WTC11 (cell line): Measurements from ENCODE around the gene ITGB1BP2. TPM values are rescaled to one million over a fixed set of nuclear protein-coding genes. Genes with fewer than 3 reads are reported as not detected.
"Not testable (repeated sequence)": the region's sequence is repeated elsewhere in the genome, so short reads cannot be mapped to it uniquely, and the experiment has no call there.

ENCODE experiments used
- ATAC-seq: fragments of 200-7000 bp; cut with Tn5 transposase; 2 replicates; pipeline ENCODE4 v1.10.0; 2021; ENCODE audit warnings: mild to moderate bottlenecking, moderate library complexity
- CTCF ChIA-PET: fragments of 300-600 bp; sonication (Branson Sonifier 250); formaldehyde crosslinking; loops from one replicate; lab custom pipeline; 2021; ENCODE audit warnings: antibody characterized with exemption; lab: Charles Lee
- POLR2A ChIA-PET: fragments of 350-600 bp; sonication (Branson Sonifier 250); formaldehyde crosslinking; loops from one replicate; lab custom pipeline; 2021; ENCODE audit warnings: antibody characterized with exemption; lab: Charles Lee
- DNase-seq: peaks from one replicate; pipeline ENCODE4 v3.0.0; 2021; ENCODE audit warnings: low spot score
- H3K27ac Mint-ChIP-seq: 2 replicates; pipeline ENCODE4 v1.8.0; 2021; ENCODE audit warnings: mixed read lengths
- H3K27me3 Mint-ChIP-seq: 2 replicates; pipeline ENCODE4 v1.8.0; 2021; ENCODE audit warnings: low read depth, mild to moderate bottlenecking, moderate library complexity, mixed read lengths
- H3K36me3 Mint-ChIP-seq: 2 replicates; pipeline ENCODE4 v1.8.0; 2021; ENCODE audit warnings: mixed read lengths
- H3K4me1 Mint-ChIP-seq: 2 replicates; pipeline ENCODE4 v1.8.0; 2022; ENCODE audit warnings: mixed read lengths
- H3K4me3 Mint-ChIP-seq: 2 replicates; pipeline ENCODE4 v1.8.0; 2021; ENCODE audit warnings: mild to moderate bottlenecking, moderate library complexity, mixed read lengths
- H3K9me3 Mint-ChIP-seq: 2 replicates; pipeline ENCODE4 v1.8.0; 2021; ENCODE audit warnings: mixed read lengths
- ELF4 ChIP-seq: sonication (generic); formaldehyde crosslinking; IDR thresholded peaks from 2 replicates; pipeline ENCODE4 v1.8.1; 2022; ENCODE audit warnings: low read depth, mild to moderate bottlenecking, moderate library complexity, missing genetic modification reagents
- EMX1 ChIP-seq: fragments of 250-450 bp; sonication (Bioruptor Pico); IDR thresholded peaks from 2 replicates; pipeline ENCODE4 v1.8.0; 2021; ENCODE audit warnings: mild to moderate bottlenecking
- FOXP4 ChIP-seq: sonication (generic); formaldehyde crosslinking; IDR thresholded peaks from 2 replicates; pipeline ENCODE4 v1.8.0; 2022; ENCODE audit warnings: mild to moderate bottlenecking, missing genetic modification reagents
- GABPB1 ChIP-seq: sonication (generic); formaldehyde crosslinking; IDR thresholded peaks from 2 replicates; pipeline ENCODE4 v1.8.1; 2023; ENCODE audit warnings: mild to moderate bottlenecking, missing genetic modification reagents
- JAZF1 ChIP-seq: fragments of 250-450 bp; sonication (Bioruptor Pico); IDR thresholded peaks from 2 replicates; pipeline ENCODE4 v1.9.0; 2021; ENCODE audit warnings: moderate library complexity, mild to moderate bottlenecking, inconsistent platforms
- JUN ChIP-seq: sonication (generic); formaldehyde crosslinking; IDR thresholded peaks from 2 replicates; pipeline ENCODE4 v1.8.0; 2023; ENCODE audit warnings: mild to moderate bottlenecking, missing genetic modification reagents
- MLX ChIP-seq: sonication (generic); formaldehyde crosslinking; IDR thresholded peaks from 2 replicates; pipeline ENCODE4 v1.8.1; 2023; ENCODE audit warnings: mild to moderate bottlenecking, missing genetic modification reagents, moderate library complexity
- MYBL2 ChIP-seq: sonication (generic); formaldehyde crosslinking; IDR thresholded peaks from 2 replicates; pipeline ENCODE4 v1.8.1; 2023; ENCODE audit warnings: mild to moderate bottlenecking, moderate library complexity, missing genetic modification reagents
- NFE2L1 ChIP-seq: sonication (generic); formaldehyde crosslinking; IDR thresholded peaks from 2 replicates; pipeline ENCODE4 v1.8.1; 2023; ENCODE audit warnings: missing genetic modification reagents
- NFYB ChIP-seq: sonication (generic); formaldehyde crosslinking; conservative IDR thresholded peaks from 2 replicates; pipeline ENCODE4 v1.8.0; 2022; ENCODE audit warnings: low read depth, missing genetic modification reagents
- NR1H2 ChIP-seq: sonication (generic); formaldehyde crosslinking; IDR thresholded peaks from 2 replicates; pipeline ENCODE4 v1.9.0; 2021; ENCODE audit warnings: mild to moderate bottlenecking, moderate library complexity, missing genetic modification reagents
- NR3C1 ChIP-seq: sonication (generic); formaldehyde crosslinking; conservative IDR thresholded peaks from 2 replicates; pipeline ENCODE4 v1.8.1; 2023; ENCODE audit warnings: low read depth, mild to moderate bottlenecking, missing genetic modification reagents
- OVOL2 ChIP-seq: fragments of 250-450 bp; sonication (Bioruptor Pico); IDR thresholded peaks from 2 replicates; pipeline ENCODE4 v1.9.0; 2021; ENCODE audit warnings: mild to moderate bottlenecking, borderline replicate concordance
- PRRX2 ChIP-seq: fragments of 250-450 bp; sonication (Bioruptor Pico); IDR thresholded peaks from 2 replicates; pipeline ENCODE4 v1.8.0; 2021; ENCODE audit warnings: mild to moderate bottlenecking
- TEAD4 ChIP-seq: sonication (generic); formaldehyde crosslinking; IDR thresholded peaks from 2 replicates; pipeline ENCODE4 v1.8.0; 2022; ENCODE audit warnings: mild to moderate bottlenecking, missing genetic modification reagents
- ZBTB21 ChIP-seq: sonication (generic); formaldehyde crosslinking; IDR thresholded peaks from 2 replicates; pipeline ENCODE4 v1.8.1; 2023; ENCODE audit warnings: mild to moderate bottlenecking, missing genetic modification reagents, borderline replicate concordance
- ZMAT4 ChIP-seq: fragments of 250-450 bp; sonication (Bioruptor Pico); IDR thresholded peaks from 2 replicates; pipeline ENCODE4 v1.9.0; 2021; ENCODE audit warnings: mild to moderate bottlenecking
- ZNF219 ChIP-seq: sonication (generic); formaldehyde crosslinking; IDR thresholded peaks from 2 replicates; pipeline ENCODE4 v1.8.0; 2023; ENCODE audit warnings: missing genetic modification reagents, mild to moderate bottlenecking, borderline replicate concordance
- ZNF232 ChIP-seq: sonication (generic); formaldehyde crosslinking; IDR thresholded peaks from 2 replicates; pipeline ENCODE4 v1.8.0; 2022; ENCODE audit warnings: mild to moderate bottlenecking, missing genetic modification reagents
- ZNF263 ChIP-seq: sonication (generic); formaldehyde crosslinking; IDR thresholded peaks from 2 replicates; pipeline ENCODE4 v1.8.1; 2022; ENCODE audit warnings: low read depth, mild to moderate bottlenecking, moderate library complexity, missing genetic modification reagents
- ZNF396 ChIP-seq: fragments of 250-450 bp; sonication (Bioruptor Pico); IDR thresholded peaks from 2 replicates; pipeline ENCODE4 v1.8.0; 2021; ENCODE audit warnings: mild to moderate bottlenecking, moderate library complexity, borderline replicate concordance
- total RNA-seq: library from RNA; stranded (reverse); gene quantifications from 3 replicates; pipeline ENCODE4 v1.2.3, GENCODE V29; 2021
- TF ChIP-seq, protein P1 (sequence below): sonication (generic); formaldehyde crosslinking; IDR thresholded peaks from 2 replicates; pipeline ENCODE4 v1.8.1; 2023; ENCODE audit warnings: mild to moderate bottlenecking, missing genetic modification reagents, moderate library complexity

ITGB1BP2 gene
- total RNA-seq, 1 experiment from 2014 or later = 6.8 TPM

- no peak for DNase-seq
- CTCF ChIA-PET = interaction anchor here (0.6 kb wide), 1 partner anchor 257 kb away, joined by 4 read pairs; no protein-coding TSS in a partner anchor
- no peak for ATAC-seq
- peak overlapping the region; percentile 90 for H3K4me3 Mint-ChIP-seq
- no peaks in the 10 kb centered on the region for H3K9me3 Mint-ChIP-seq
- no peak for TF ChIP-seq TEAD4 (CRISPR knock-in tag)
- TF ChIP-seq ZNF396 = no peak
- no peak for TF ChIP-seq OVOL2 (CRISPR knock-in tag)
- no peak for TF ChIP-seq ZMAT4 (CRISPR knock-in tag)
- TF ChIP-seq, all 79 proteins: peak for 0
- Mint-ChIP-seq H3K27me3 (no peaks in the 10 kb centered on the region), H3K36me3 (peaks cover 4% of the 10 kb centered on the region), H3K4me1 (peaks cover 19% of the 10 kb centered on the region), H3K27ac (peak overlapping the region; percentile 74)
- POLR2A ChIA-PET = no interaction called here
Measured at GRCh38 chrX:71256051-71256450, 45.5 kb upstream of the ITGB1BP2 start.

DNA sequence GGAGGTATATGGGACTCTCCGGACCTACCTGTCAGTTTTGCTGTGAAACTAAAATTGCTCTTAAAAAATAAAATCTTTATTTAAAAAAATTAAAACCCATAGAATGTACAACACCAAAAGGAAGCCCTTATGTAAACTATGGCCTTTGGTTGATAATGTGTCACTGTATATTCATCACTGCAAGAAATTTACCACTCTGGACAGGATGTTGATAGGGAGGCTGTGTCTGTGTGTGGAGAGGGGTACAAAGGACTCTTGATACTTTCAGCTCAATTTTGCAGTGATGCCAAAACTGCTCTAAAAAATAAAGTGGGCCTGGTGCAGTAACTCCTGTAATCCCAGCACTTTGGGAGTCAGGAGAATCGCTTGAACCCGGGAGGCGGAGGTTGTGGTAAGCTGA lies 44.7 kb upstream of the ITGB1BP2 start:
- no peaks in the 10 kb centered on the region for H3K27me3 Mint-ChIP-seq
- TF ChIP-seq NFYB (CRISPR knock-in tag) = no peak
- no peak for TF ChIP-seq EMX1 (CRISPR knock-in tag)
- TF ChIP-seq ZBTB21 = no peak
- no peak for TF ChIP-seq ZMAT4 (CRISPR knock-in tag)
- TF ChIP-seq ZNF263 = no peak
- no peak for TF ChIP-seq GABPB1
- TF ChIP-seq PRRX2 (CRISPR knock-in tag) = no peak
- no peak for TF ChIP-seq ZNF232 (CRISPR knock-in tag)
- TF ChIP-seq NR3C1 (CRISPR knock-in tag) = no peak
- no peak for TF ChIP-seq FOXP4
- TF ChIP-seq JUN = no peak
- no peak for TF ChIP-seq ELF4
- TF ChIP-seq, protein P1, sequence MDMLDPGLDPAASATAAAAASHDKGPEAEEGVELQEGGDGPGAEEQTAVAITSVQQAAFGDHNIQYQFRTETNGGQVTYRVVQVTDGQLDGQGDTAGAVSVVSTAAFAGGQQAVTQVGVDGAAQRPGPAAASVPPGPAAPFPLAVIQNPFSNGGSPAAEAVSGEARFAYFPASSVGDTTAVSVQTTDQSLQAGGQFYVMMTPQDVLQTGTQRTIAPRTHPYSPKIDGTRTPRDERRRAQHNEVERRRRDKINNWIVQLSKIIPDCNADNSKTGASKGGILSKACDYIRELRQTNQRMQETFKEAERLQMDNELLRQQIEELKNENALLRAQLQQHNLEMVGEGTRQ = no peak
- no peak for TF ChIP-seq JAZF1
- TF ChIP-seq NR1H2 (CRISPR knock-in tag) = no peak
- H3K4me3 Mint-ChIP-seq = no peak overlapping the region
- no peak overlapping the region for H3K27ac Mint-ChIP-seq
- H3K4me1 Mint-ChIP-seq = peaks cover 13% of the 10 kb centered on the region
- POLR2A ChIA-PET = no interaction called here
- DNase-seq (no peak), ATAC-seq (no peak)
- no peaks in the 10 kb centered on the region for H3K9me3 Mint-ChIP-seq
- CTCF ChIA-PET = interaction anchor here (0.6 kb wide), 1 partner anchor 258 kb away, joined by 4 read pairs; no protein-coding TSS in a partner anchor
- no peaks in the 10 kb centered on the region for H3K36me3 Mint-ChIP-seq

DNA sequence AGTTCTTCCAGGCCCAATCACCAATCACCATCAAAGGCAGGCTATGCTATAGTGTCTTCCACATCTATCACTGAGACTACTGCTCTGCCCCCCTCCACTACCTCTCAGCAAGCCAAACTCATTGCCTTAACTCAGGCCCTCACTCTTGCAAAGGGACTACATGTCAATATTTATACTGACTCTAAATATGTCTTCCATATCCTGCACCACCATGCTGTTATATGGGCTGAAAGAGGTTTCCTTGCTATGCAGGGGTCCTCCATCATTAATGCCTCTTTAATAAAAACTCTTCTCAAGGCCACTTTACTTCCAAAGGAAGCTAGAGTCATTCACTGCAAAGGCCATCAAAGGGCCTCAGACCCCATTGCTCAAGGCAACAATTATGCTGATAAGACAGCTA lies 32.9 kb upstream of the ITGB1BP2 start:
- H3K27ac Mint-ChIP-seq, H3K27me3 Mint-ChIP-seq, CTCF ChIA-PET, H3K4me1 Mint-ChIP-seq, ATAC-seq, H3K9me3 Mint-ChIP-seq, POLR2A ChIA-PET, DNase-seq, H3K4me3 Mint-ChIP-seq: not testable (repeated sequence)
- peaks cover 15% of the 10 kb centered on the region for H3K36me3 Mint-ChIP-seq

GRCh38 chrX:71269801-71270395 lies 31.7 kb upstream of the ITGB1BP2 start:
- no peak overlapping the region for H3K27ac Mint-ChIP-seq
- peaks cover 2% of the 10 kb centered on the region; the same call in 1 of the 2 replicates for H3K9me3 Mint-ChIP-seq
- no peaks in the 10 kb centered on the region for H3K27me3 Mint-ChIP-seq
- ChIA-PET POLR2A (no interaction called here), CTCF (no interaction called here)
- H3K4me3 Mint-ChIP-seq = no peak overlapping the region
- ATAC-seq (no peak), DNase-seq (no peak)
- peaks cover 10% of the 10 kb centered on the region for H3K36me3 Mint-ChIP-seq
- no peaks in the 10 kb centered on the region for H3K4me1 Mint-ChIP-seq
- TF ChIP-seq MLX (CRISPR knock-in tag) = no peak
- no peak for TF ChIP-seq MYBL2
- TF ChIP-seq ZNF219 (CRISPR knock-in tag) = no peak
- TF ChIP-seq NFE2L1 = no peak

- H3K27ac Mint-ChIP-seq, H3K36me3 Mint-ChIP-seq, H3K9me3 Mint-ChIP-seq, H3K4me3 Mint-ChIP-seq, POLR2A ChIA-PET, H3K4me1 Mint-ChIP-seq, CTCF ChIA-PET, DNase-seq, ATAC-seq, H3K27me3 Mint-ChIP-seq: not testable (repeated sequence)
Measured at GRCh38 chrX:71272313-71272712, 29.2 kb upstream of the ITGB1BP2 start.

DNA sequence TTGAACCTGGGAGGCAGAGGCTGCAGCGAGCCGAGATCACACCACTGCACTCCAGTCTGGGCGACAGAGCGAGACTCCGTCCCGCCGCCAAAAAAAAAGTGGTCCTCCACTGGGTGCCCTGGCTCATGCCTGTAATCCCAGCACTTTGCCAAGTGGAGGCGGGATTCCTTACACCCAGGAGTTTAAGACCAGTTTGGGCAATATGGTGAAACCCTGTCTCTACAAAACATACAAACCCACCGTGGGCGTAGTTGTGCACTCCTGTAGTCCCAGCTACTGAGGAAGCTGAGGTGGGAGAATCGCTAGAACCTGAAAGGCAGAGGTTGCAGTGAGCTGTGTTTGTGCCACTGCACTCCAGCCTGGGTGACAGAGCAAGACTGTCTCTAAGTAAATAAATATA lies 20.2 kb upstream of the ITGB1BP2 start:
- CTCF ChIA-PET, H3K4me3 Mint-ChIP-seq, H3K27ac Mint-ChIP-seq, H3K9me3 Mint-ChIP-seq, DNase-seq, ATAC-seq, H3K27me3 Mint-ChIP-seq, POLR2A ChIA-PET: not testable (repeated sequence)
- peaks cover 21% of the 10 kb centered on the region for H3K36me3 Mint-ChIP-seq
- H3K4me1 Mint-ChIP-seq = peaks cover 12% of the 10 kb centered on the region
